GM23338 (cell line): ENCODE measurements around the gene DNAJC15. TPM values are rescaled to one million over a fixed set of nuclear protein-coding genes. Genes with fewer than 3 reads are reported as not detected.
"Not testable (repeated sequence)": the region's sequence is repeated elsewhere in the genome, so short reads cannot be mapped to it uniquely, and the experiment has no call there.

ENCODE experiments used
- ATAC-seq: fragments of 200-7000 bp; cut with Tn5 transposase; 3 replicates; pipeline ENCODE4 v1.9.1; 2020
- DNase-seq: peaks from one replicate; pipeline ENCODE4 v3.0.0-alpha.2; 2015; ENCODE audit warnings: low spot score
- H2AFZ ChIP-seq: fragments of 200-600 bp; sonication (generic); 2 replicates; pipeline ENCODE4 v1.8.0; 2016; ENCODE audit warnings: antibody characterized with exemption, mild to moderate bottlenecking, moderate library complexity
- H3F3A ChIP-seq: fragments of 200-600 bp; sonication (generic); replicated peaks from 2 replicates; pipeline ENCODE4 v1.8.0; 2017; ENCODE audit warnings: antibody characterized with exemption, mixed run types, low read depth
- H3K27ac ChIP-seq: fragments of 200-600 bp; sonication (generic); 2 replicates; pipeline ENCODE4 v1.6.1; 2016; ENCODE audit warnings: low read depth
- H3K27me3 ChIP-seq: fragments of 200-600 bp; sonication (generic); 2 replicates; pipeline ENCODE4 v1.8.0; 2016; ENCODE audit warnings: mild to moderate bottlenecking, mixed run types, moderate library complexity; ENCODE audit not compliant: insufficient read depth
- H3K36me3 ChIP-seq: fragments of 200-600 bp; sonication (generic); 2 replicates; pipeline ENCODE4 v1.8.0; 2016; ENCODE audit warnings: mild to moderate bottlenecking; ENCODE audit not compliant: insufficient read depth
- H3K4me1 ChIP-seq: fragments of 200-600 bp; sonication (generic); 2 replicates; pipeline ENCODE4 v1.8.0; 2016; ENCODE audit warnings: mild to moderate bottlenecking, moderate library complexity; ENCODE audit not compliant: insufficient read depth
- H3K4me2 ChIP-seq: fragments of 200-600 bp; sonication (generic); 2 replicates; pipeline ENCODE4 v1.7.1; 2017; ENCODE audit warnings: mixed run types
- H3K4me3 ChIP-seq: fragments of 200-600 bp; sonication (generic); 2 replicates; pipeline ENCODE4 v1.6.1; 2016; ENCODE audit warnings: mixed run types
- H3K79me2 ChIP-seq: fragments of 200-600 bp; sonication (generic); replicated peaks from 2 replicates; pipeline ENCODE4 v1.8.0; 2017; ENCODE audit warnings: mild to moderate bottlenecking; ENCODE audit not compliant: insufficient read depth
- H3K9me2 ChIP-seq: fragments of 200-600 bp; sonication (generic); 2 replicates; pipeline ENCODE4 v1.8.0; 2017; ENCODE audit not compliant: insufficient read depth
- H4K20me1 ChIP-seq: fragments of 200-600 bp; sonication (generic); replicated peaks from 2 replicates; pipeline ENCODE4 v1.8.0; 2017; ENCODE audit warnings: mild to moderate bottlenecking; ENCODE audit not compliant: insufficient read depth
- H3K27ac Mint-ChIP-seq: 2 replicates; pipeline ENCODE4 v1.8.0; 2020; ENCODE audit warnings: inconsistent platforms, mild to moderate bottlenecking, moderate library complexity, mixed read lengths
- H3K27me3 Mint-ChIP-seq: 3 replicates; pipeline ENCODE4 v1.8.0; 2022; ENCODE audit warnings: low read depth, mild to moderate bottlenecking, moderate library complexity, mixed read lengths, inconsistent platforms; ENCODE audit not compliant: insufficient read depth, poor library complexity
- H3K36me3 Mint-ChIP-seq: 3 replicates; pipeline ENCODE4 v1.8.0; 2021; ENCODE audit warnings: low read depth, mild to moderate bottlenecking, inconsistent platforms, moderate library complexity, mixed read lengths
- H3K4me1 Mint-ChIP-seq: 3 replicates; pipeline ENCODE4 v1.8.0; 2020; ENCODE audit warnings: mild to moderate bottlenecking, inconsistent platforms, mixed read lengths
- H3K4me3 Mint-ChIP-seq: 3 replicates; pipeline ENCODE4 v1.8.0; 2021; ENCODE audit warnings: moderate library complexity, mild to moderate bottlenecking, inconsistent platforms, mixed read lengths
- H3K9me3 Mint-ChIP-seq: 3 replicates; pipeline ENCODE4 v1.8.0; 2020; ENCODE audit warnings: moderate library complexity, mild to moderate bottlenecking, inconsistent platforms, mixed read lengths
- NANOG ChIP-seq: IDR thresholded peaks from 2 replicates; pipeline ENCODE4 v1.6.1; 2016; ENCODE audit warnings: antibody characterized with exemption, borderline replicate concordance
- polyA plus RNA-seq: library from polyadenylated mRNA; unstranded; fragments of >200 nt; fragmentation: Nextera tagmentation; extraction: Ambion mirVana; gene quantifications from 2 replicates; pipeline ENCODE4 v1.2.1, GENCODE V29; 2016
- total RNA-seq: library from RNA; depleted of rRNA; stranded (reverse); fragments of >200 nt; shearing (Covaris generic); gene quantifications from 2 replicates; pipeline ENCODE4 v1.2.3, GENCODE V29; 2014

Gene DNAJC15
- total and polyA plus RNA-seq, 2 experiments from 2014 or later: 11.4 to 80.4 TPM

DNA sequence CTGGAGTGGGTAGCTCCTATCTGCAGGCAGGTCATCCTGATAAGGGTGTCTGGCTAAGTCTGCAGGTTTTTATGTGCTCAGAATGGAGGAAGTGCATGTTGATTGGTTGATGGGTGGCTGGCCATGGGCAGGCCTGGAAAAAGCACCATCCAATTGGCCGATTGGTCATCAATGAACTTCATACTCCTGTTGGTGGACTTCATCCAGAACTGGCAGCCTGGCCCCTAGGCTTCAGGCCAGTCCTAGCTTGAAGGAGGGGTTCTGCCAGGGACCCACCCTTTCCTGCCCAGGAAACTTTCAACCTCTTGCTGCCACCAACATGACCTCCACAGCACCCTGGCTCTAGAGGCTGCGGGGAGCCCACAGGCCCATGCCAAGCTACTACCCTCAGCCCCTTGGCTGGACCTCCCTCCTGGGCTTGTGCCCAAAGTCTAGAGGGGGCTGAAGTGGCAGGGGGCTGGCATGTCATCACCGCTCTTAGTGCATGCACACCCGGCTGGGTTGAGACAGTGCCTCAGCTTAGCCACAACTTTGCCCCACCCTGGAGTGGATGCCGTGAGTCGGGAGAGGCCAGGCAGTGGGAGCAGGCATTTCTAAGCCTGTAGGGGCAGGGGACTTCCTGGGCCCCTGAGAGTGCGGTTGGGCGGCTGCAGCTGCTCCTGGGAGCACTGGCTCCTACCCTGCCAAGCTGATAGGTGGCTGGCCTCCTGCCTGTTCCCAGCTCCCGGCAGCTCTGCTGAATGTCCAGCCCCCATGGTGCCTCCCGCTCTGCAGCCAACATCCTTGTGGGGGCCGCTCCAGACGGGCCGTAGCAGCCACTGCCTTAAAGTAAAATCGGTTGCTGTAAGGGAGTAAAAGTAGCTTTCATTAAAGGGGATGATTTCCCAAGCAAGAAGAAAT is 13.2 kb downstream of the DNAJC15 start:
- Mint-ChIP-seq H3K4me3 (no peak overlapping the region), H3K27ac (no peak overlapping the region), H3K4me1 (peaks cover 23% of the 10 kb centered on the region), H3K9me3 (no peaks in the 10 kb centered on the region), H3K36me3 (peaks cover 31% of the 10 kb centered on the region), H3K27me3 (no peaks in the 10 kb centered on the region)
- ATAC-seq (peak; percentile 83), DNase-seq (peak; percentile 12)
- Histone ChIP-seq H3K79me2 (peaks cover 25% of the 10 kb centered on the region), H3K9me2 (no peaks in the 10 kb centered on the region), H3K27me3 (no peaks in the 10 kb centered on the region), H3K4me3 (no peak overlapping the region), H4K20me1 (no peaks in the 10 kb centered on the region), H3F3A (no peaks in the 10 kb centered on the region), H3K27ac (no peak overlapping the region), H3K4me2 (no peak overlapping the region), H2AFZ (no peak overlapping the region), H3K36me3 (no peaks in the 10 kb centered on the region), H3K4me1 (peaks cover 12% of the 10 kb centered on the region)
- no peak for TF ChIP-seq NANOG

DNA sequence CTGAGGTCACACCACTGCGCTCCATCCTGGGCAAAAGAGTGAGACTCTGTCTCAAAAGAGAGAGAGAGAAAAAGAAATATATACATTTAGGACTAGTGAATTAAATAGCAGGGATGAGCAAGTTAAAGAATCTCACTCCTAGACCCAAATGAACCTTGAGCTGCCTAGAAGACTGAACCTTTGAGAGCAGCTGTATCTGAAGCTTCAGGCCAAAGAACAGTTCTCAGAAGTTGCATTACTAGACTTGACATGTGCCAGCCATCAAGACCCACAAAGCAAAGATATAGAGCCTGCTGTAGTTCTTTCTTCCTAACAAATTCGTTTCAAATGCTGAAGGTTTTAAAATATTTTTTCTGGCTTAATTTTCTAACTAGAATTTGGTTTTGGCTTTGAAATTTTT is 16.6 kb downstream of the DNAJC15 start:
- Mint-ChIP-seq H3K27me3 (no peaks in the 10 kb centered on the region), H3K4me3 (no peak overlapping the region), H3K27ac (no peak overlapping the region), H3K9me3 (no peaks in the 10 kb centered on the region), H3K4me1 (peaks cover 24% of the 10 kb centered on the region), H3K36me3 (peaks cover 14% of the 10 kb centered on the region; the same call in 2 of the 3 replicates)
- peaks cover 12% of the 10 kb centered on the region for H3K4me1 ChIP-seq
- no peaks in the 10 kb centered on the region for H3F3A ChIP-seq
- H3K4me3 ChIP-seq: no peak overlapping the region
- H3K36me3 ChIP-seq: no peaks in the 10 kb centered on the region
- 0 out of 2 replicates have a peak overlapping the region, but pooled peaks have one; percentile 45 for H3K4me2 ChIP-seq
- ATAC-seq: no peak
- no peak overlapping the region for H3K27ac ChIP-seq
- peaks cover 11% of the 10 kb centered on the region for H3K79me2 ChIP-seq
- TF ChIP-seq NANOG: no peak
- H2AFZ ChIP-seq: no peak overlapping the region
- no peaks in the 10 kb centered on the region for H3K9me2 ChIP-seq
- DNase-seq: no peak
- H3K27me3 ChIP-seq: no peaks in the 10 kb centered on the region
- no peaks in the 10 kb centered on the region for H4K20me1 ChIP-seq

- H3K27me3 Mint-ChIP-seq, H3K27ac ChIP-seq, H3K27ac Mint-ChIP-seq, H3K4me3 ChIP-seq, H2AFZ ChIP-seq, H3K27me3 ChIP-seq, H4K20me1 ChIP-seq, H3K9me2 ChIP-seq, H3F3A ChIP-seq, H3K79me2 ChIP-seq, H3K36me3 ChIP-seq, H3K4me3 Mint-ChIP-seq, H3K9me3 Mint-ChIP-seq: not testable (repeated sequence)
- DNase-seq (peak; percentile 23), ATAC-seq (peak; percentile 59)
- H3K36me3 Mint-ChIP-seq: peaks cover 14% of the 10 kb centered on the region; the same call in 2 of the 3 replicates
- H3K4me1 Mint-ChIP-seq: peaks cover 24% of the 10 kb centered on the region
- H3K4me1 ChIP-seq: peaks cover 12% of the 10 kb centered on the region
- H3K4me2 ChIP-seq: 0 out of 2 replicates have a peak overlapping the region, but pooled peaks have one; percentile 45
These were observed 17.4 kb downstream of the DNAJC15 start for GRCh38 chr13:43040581-43041368.
